H1 (cell line): Measurements from ENCODE around the gene FANCE. TPM values are rescaled to one million over a fixed set of nuclear protein-coding genes. Genes with fewer than 3 reads are reported as not detected.

Source experiments
- CTCF ChIA-PET: fragments of 300-600 bp; sonication (Branson Sonifier 250); formaldehyde crosslinking; loops from one replicate; lab custom pipeline; 2021; ENCODE audit not compliant: partially characterized antibody; lab: Charles Lee
- POLR2A ChIA-PET: fragments of 300-600 bp; sonication (Branson Sonifier 250); formaldehyde crosslinking; loops from one replicate; lab custom pipeline; 2021; ENCODE audit warnings: inconsistent platforms; ENCODE audit not compliant: partially characterized antibody; lab: Charles Lee
- DNase-seq, 2 experiments: peaks; one replicate each; pipeline versions ENCODE4 v3.0.0 to v3.0.0-alpha.2; 2010 to 2022; ENCODE audit warnings: low spot score in 2 of 2, low read depth in 1 of 2, mixed read lengths in 1 of 2
- FAIRE-seq: peaks from 2 replicates; lab custom pipeline; 2011; peaks lifted over from hg19 to GRCh38; lab: Jason Lieb, UNC
- H2AFZ ChIP-seq: 2 replicates; pipeline ENCODE4 v1.8.1; 2012; ENCODE audit warnings: low read length, inconsistent platforms
- H2AK5ac ChIP-seq: 2 replicates; pipeline ENCODE4 v1.6.1; 2013; ENCODE audit warnings: low read depth, low read length
- H2BK120ac ChIP-seq: replicated peaks from 2 replicates; pipeline ENCODE3; 2013; ENCODE audit warnings: low read depth, low read length, inconsistent platforms
- H2BK12ac ChIP-seq: 2 replicates; pipeline ENCODE4 v1.6.1; 2013; ENCODE audit warnings: low read depth, low read length
- H2BK15ac ChIP-seq: 2 replicates; pipeline ENCODE4 v1.6.1; 2013; ENCODE audit warnings: low read length
- H2BK20ac ChIP-seq: 2 replicates; pipeline ENCODE4 v1.6.1; 2013; ENCODE audit warnings: low read length
- H2BK5ac ChIP-seq: 2 replicates; pipeline ENCODE4 v1.6.1; 2013; ENCODE audit warnings: low read depth, low read length
- H3K14ac ChIP-seq: 2 replicates; pipeline ENCODE4 v1.6.1; 2013; ENCODE audit warnings: inconsistent platforms; ENCODE audit not compliant: insufficient read length
- H3K18ac ChIP-seq: 2 replicates; pipeline ENCODE4 v1.6.1; 2013; ENCODE audit warnings: low read length; ENCODE audit errors: extremely low read depth
- H3K23ac ChIP-seq: 2 replicates; pipeline ENCODE4 v1.6.1; 2013; ENCODE audit warnings: inconsistent platforms; ENCODE audit not compliant: insufficient read length
- H3K23me2 ChIP-seq: 2 replicates; pipeline ENCODE4 v1.6.1; 2013; ENCODE audit warnings: low read depth, low read length
- H3K27ac ChIP-seq: 2 replicates; pipeline ENCODE4 v1.6.1; 2011; ENCODE audit warnings: low read depth, low read length, inconsistent platforms
- H3K27me3 ChIP-seq, 4 experiments: replicated peaks in 1 of 4; 1 replicate in 1 of 4; 2 replicates in 3 of 4; pipeline versions ENCODE4 v1.6.1 to v1.8.1; 2011 to 2013; ENCODE audit warnings: low read length in 3 of 4, mild to moderate bottlenecking in 3 of 4, inconsistent platforms in 2 of 4, mixed read lengths in 2 of 4, moderate library complexity in 1 of 4; ENCODE audit not compliant: control insufficient read depth in 3 of 4, insufficient read depth in 3 of 4; ENCODE audit errors: extremely low read depth in 1 of 4
- H3K36me3 ChIP-seq, 4 experiments: 2 replicates each; pipeline versions ENCODE4 v1.6.1 to v1.8.1; 2011 to 2013; ENCODE audit warnings: mild to moderate bottlenecking in 4 of 4, low read length in 3 of 4, moderate library complexity in 2 of 4, control low read depth in 1 of 4, inconsistent platforms in 1 of 4; ENCODE audit not compliant: insufficient read depth in 4 of 4, control insufficient read depth in 2 of 4
- H3K4ac ChIP-seq: replicated peaks from 2 replicates; pipeline ENCODE3; 2013; ENCODE audit warnings: low read length, low read depth, mixed read lengths, inconsistent platforms; ENCODE audit not compliant: insufficient read length
- H3K4me1 ChIP-seq, 4 experiments: replicated peaks in 1 of 4; 1 replicate in 1 of 4; 2 replicates in 3 of 4; pipeline versions ENCODE4 v1.6.1 to v1.8.1; 2011 to 2013; ENCODE audit warnings: low read length in 3 of 4, inconsistent platforms in 2 of 4, mixed read lengths in 1 of 4; ENCODE audit not compliant: insufficient read depth in 4 of 4, control insufficient read depth in 3 of 4
- H3K4me2 ChIP-seq, 2 experiments: 2 replicates each; pipeline versions ENCODE4 v1.6.1 to v1.8.1; 2011 to 2013; ENCODE audit warnings: low read depth in 2 of 2, low read length in 2 of 2, control low read depth in 1 of 2, inconsistent platforms in 1 of 2, mild to moderate bottlenecking in 1 of 2; ENCODE audit not compliant: insufficient read depth in 1 of 2
- H3K4me3 ChIP-seq, 4 experiments: fragments of 200-600, 300-600 bp in 1 of 4; sonication (generic), shearing (Covaris generic), sonication (Bioruptor Twin) in 1 of 4; 2 replicates each; pipeline versions ENCODE4 v1.5.1 to v1.8.1; 2011 to 2016; ENCODE audit warnings: low read length in 4 of 4, low read depth in 3 of 4, control low read depth in 2 of 4, inconsistent platforms in 2 of 4, mild to moderate bottlenecking in 2 of 4, mixed read lengths in 1 of 4, moderate library complexity in 1 of 4; ENCODE audit not compliant: insufficient read depth in 2 of 4; ENCODE audit errors: extremely low read depth in 1 of 4
- H3K56ac ChIP-seq: replicated peaks from 2 replicates; pipeline ENCODE3; 2013; ENCODE audit warnings: low read depth, mild to moderate bottlenecking, mixed read lengths, low read length, inconsistent platforms; ENCODE audit not compliant: insufficient read length
- H3K79me1 ChIP-seq: 2 replicates; pipeline ENCODE4 v1.6.1; 2013; ENCODE audit warnings: low read depth, low read length, control low read depth
- H3K79me2 ChIP-seq, 2 experiments: 2 replicates each; pipeline versions ENCODE4 v1.6.1 to v1.8.1; 2012 to 2013; ENCODE audit warnings: low read length in 2 of 2, mild to moderate bottlenecking in 2 of 2, inconsistent platforms in 1 of 2; ENCODE audit not compliant: insufficient read depth in 2 of 2, control insufficient read depth in 1 of 2
- H3K9ac ChIP-seq, 4 experiments: replicated peaks in 1 of 4; 1 replicate in 1 of 4; 2 replicates in 3 of 4; pipeline versions ENCODE4 v1.6.1 to v1.8.1; 2011 to 2013; ENCODE audit warnings: low read depth in 3 of 4, low read length in 3 of 4, control low read depth in 2 of 4, mild to moderate bottlenecking in 2 of 4, moderate library complexity in 2 of 4, inconsistent platforms in 1 of 4; ENCODE audit errors: extremely low read depth in 1 of 4
- H3K9me3 ChIP-seq, 2 experiments: 2 replicates each; pipeline versions ENCODE4 v1.6.1 to v1.8.1; 2012 to 2013; ENCODE audit warnings: mild to moderate bottlenecking in 2 of 2, moderate library complexity in 2 of 2, control low read depth in 1 of 2, inconsistent platforms in 1 of 2, low read depth in 1 of 2, low read length in 1 of 2, mixed read lengths in 1 of 2; ENCODE audit not compliant: insufficient read depth in 2 of 2
- H4K20me1 ChIP-seq, 2 experiments: replicated peaks in 1 of 2; 2 replicates each; pipeline versions ENCODE3 to v1.8.1; 2011 to 2013; ENCODE audit warnings: inconsistent platforms in 2 of 2, low read length in 2 of 2, mild to moderate bottlenecking in 1 of 2; ENCODE audit not compliant: insufficient read depth in 2 of 2, control insufficient read depth in 1 of 2
- H4K5ac ChIP-seq: 2 replicates; pipeline ENCODE4 v1.6.1; 2013; ENCODE audit warnings: low read length, low read depth, mixed read lengths, inconsistent platforms; ENCODE audit not compliant: insufficient read length
- H4K8ac ChIP-seq: 2 replicates; pipeline ENCODE4 v1.8.0; 2013; ENCODE audit warnings: mild to moderate bottlenecking, moderate library complexity, low read length, inconsistent platforms; ENCODE audit not compliant: insufficient read depth; ENCODE audit errors: extremely low read depth
- H4K91ac ChIP-seq: replicated peaks from 2 replicates; pipeline ENCODE3; 2013; ENCODE audit warnings: low read length, mixed read lengths, inconsistent platforms; ENCODE audit not compliant: insufficient read length
- CHD2 ChIP-seq: IDR thresholded peaks from 2 replicates; pipeline ENCODE4 v1.6.1; 2012; ENCODE audit warnings: low read length, improper control_type of control experiment
- CREB1 ChIP-seq: IDR thresholded peaks from 2 replicates; pipeline ENCODE4 v1.6.1; 2012; ENCODE audit warnings: inconsistent platforms
- E2F6 ChIP-seq: IDR thresholded peaks from 2 replicates; pipeline ENCODE4 v1.6.1; 2012; ENCODE audit warnings: inconsistent platforms
- EGR1 ChIP-seq: IDR thresholded peaks from 2 replicates; pipeline ENCODE4 v1.6.1; 2011; ENCODE audit warnings: low read depth, low read length, borderline replicate concordance
- EZH2 ChIP-seq: fragments of 200-600 bp; sonication (generic); IDR thresholded peaks from 2 replicates; pipeline ENCODE4 v1.7.1; 2012; ENCODE audit warnings: low read depth, mild to moderate bottlenecking, moderate library complexity, low read length, inconsistent platforms; ENCODE audit not compliant: severe bottlenecking
- MAX ChIP-seq: IDR thresholded peaks from 2 replicates; pipeline ENCODE4 v1.6.1; 2012; ENCODE audit warnings: inconsistent platforms
- PHF8 ChIP-seq: fragments of 200-600 bp; sonication (generic); conservative IDR thresholded peaks from 2 replicates; pipeline ENCODE4 v1.7.1; 2012; ENCODE audit warnings: low read depth, mild to moderate bottlenecking, inconsistent platforms, low read length, moderate library complexity
- RXRA ChIP-seq: IDR thresholded peaks from 2 replicates; pipeline ENCODE4 v1.6.1; 2011; ENCODE audit warnings: low read depth, mild to moderate bottlenecking, low read length, moderate library complexity; ENCODE audit not compliant: insufficient read depth
- SIN3A ChIP-seq, 2 experiments: IDR thresholded peaks in 1 of 2; conservative IDR thresholded peaks in 1 of 2; 2 replicates each; pipeline ENCODE4 v1.6.1; 2011 to 2012; ENCODE audit warnings: low read length in 2 of 2, improper control_type of control experiment in 1 of 2, low read depth in 1 of 2, mild to moderate bottlenecking in 1 of 2
- USF2 ChIP-seq: IDR thresholded peaks from 2 replicates; pipeline ENCODE4 v1.6.1; 2011; ENCODE audit warnings: low read length, improper control_type of control experiment
- WGBS, 2 experiments: shearing (Covaris generic) in 1 of 2; methylation state at CpG; one replicate each; pipeline versions ENCODE4 v1.1.6 to v1.1.7; 2013 to 2015; ENCODE audit warnings: low lambda C conversion rate in 2 of 2, mixed read lengths in 2 of 2, inconsistent platforms in 1 of 2, low coverage in 1 of 2, missing lambda C conversion rate in 1 of 2; ENCODE audit not compliant: insufficient replicate concordance in 2 of 2, insufficient coverage in 1 of 2, insufficient read length in 1 of 2; ENCODE audit errors: extremely low coverage in 1 of 2, missing lambda C conversion rate in 1 of 2; 5-methylcytosine and 5-hydroxymethylcytosine counted together
- polyA plus RNA-seq, 7 experiments: library from polyadenylated mRNA; depleted of rRNA in 3 of 7; stranded (reverse) in 5 of 7; unstranded in 2 of 7; fragments of >200 nt in 5 of 7; fragments of 200-250 nt in 2 of 7; gene quantifications; 1 replicate in 5 of 7; 2 replicates in 1 of 7; 4 replicates in 1 of 7; pipeline versions ENCODE4 v1.2.1 to v1.2.3, GENCODE V29; 2011 to 2013; ENCODE audit warnings: missing spikeins in 2 of 7, mixed read lengths in 2 of 7
- total RNA-seq: library from RNA; stranded (reverse); fragmentation: NEBNext Ultra II Directional; extraction: Animal tissue kit (Norgen Biotek cat#: 25700); gene quantifications from 2 replicates; pipeline ENCODE4 v1.2.1, GENCODE V29; 2021
- TF ChIP-seq, protein P1 (sequence below): IDR thresholded peaks from 2 replicates; pipeline ENCODE4 v1.6.1; 2011; ENCODE audit warnings: low read depth, mild to moderate bottlenecking, low read length; ENCODE audit not compliant: insufficient read depth

The FANCE gene
- total and polyA plus RNA-seq, 2 of the 8 experiments (the other 6 are each of a cell fraction or from before 2014, with no cell fraction given), result 16.1 to 17.0 TPM

DNA sequence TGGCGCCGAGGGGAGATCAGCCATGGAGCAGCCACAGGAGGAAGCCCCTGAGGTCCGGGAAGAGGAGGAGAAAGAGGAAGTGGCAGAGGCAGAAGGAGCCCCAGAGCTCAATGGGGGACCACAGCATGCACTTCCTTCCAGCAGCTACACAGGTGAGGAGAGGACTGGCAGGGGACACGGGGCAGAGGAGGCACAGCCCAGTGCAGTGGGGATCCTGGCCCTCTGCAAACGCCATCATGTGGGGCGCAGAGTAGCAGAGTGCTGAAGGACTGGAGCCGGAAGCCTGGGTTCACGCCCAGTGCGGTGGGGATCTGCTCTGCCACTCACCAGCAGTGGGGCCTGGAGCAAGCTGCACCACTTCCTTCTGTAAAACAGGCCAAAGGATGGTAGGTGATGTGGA is 41.1 kb upstream of the FANCE start:
- Histone ChIP-seq H2BK120ac (no peak overlapping the region), H2AFZ (no peak overlapping the region), H4K20me1 (peaks cover 0 to 2% of the 10 kb centered on the region in 2 experiments), H3K4me3 (no peak overlapping the region), H3K36me3 (no peaks in the 10 kb centered on the region), H3K4ac (no peak overlapping the region), H3K4me1 (peaks cover 0 to 3% (median 0%) of the 10 kb centered on the region in 4 experiments; a peak in 2 of 7 replicates), H3K79me2 (no peaks in the 10 kb centered on the region), H3K56ac (no peak overlapping the region), H3K23ac (no peak overlapping the region), H3K18ac (no peak overlapping the region), H2BK12ac (no peak overlapping the region), H3K79me1 (peaks cover 5% of the 10 kb centered on the region), H2BK20ac (no peak overlapping the region), H2AK5ac (no peak overlapping the region), H2BK5ac (no peak overlapping the region), H3K14ac (no peak overlapping the region), H3K9me3 (no peaks in the 10 kb centered on the region), H4K5ac (no peak overlapping the region), H2BK15ac (no peak overlapping the region), H3K27me3 (no peaks in the 10 kb centered on the region), H3K9ac (no peak overlapping the region), H3K4me2 (no peak overlapping the region), H3K23me2 (no peaks in the 10 kb centered on the region), H4K91ac (no peak overlapping the region), H4K8ac (no peak overlapping the region), H3K27ac (no peak overlapping the region)
- 88% methylated on average over 9 of the region's 9 CpGs; no CpG with 5 or more reads in 1 of the 2 experiments for WGBS, 2 experiments
- DNase-seq (no peak), FAIRE-seq (no peak)
- ChIA-PET CTCF (interaction anchor here (0.6 to 2.8 kb wide), 10 partner anchors 9 to 69 kb away, joined by 3 to 8 read pairs (median 4); partner anchors contain the start of gene RPL10A), POLR2A (no interaction called here)
- no peak for TF ChIP-seq MAX
- TF ChIP-seq E2F6, result no peak
- no peak for TF ChIP-seq PHF8
- no peak for TF ChIP-seq CREB1
- no peak for TF ChIP-seq USF2
- no peak for TF ChIP-seq RXRA
- TF ChIP-seq SIN3A (conservative IDR thresholded peaks at IDR 0.05 in 1 of 2, IDR thresholded peaks at IDR 0.05 in 1 of 2; ENCODE audit: low read depth in 1 of 2, low read length in 2 of 2), result no peak
- TF ChIP-seq, protein P1, sequence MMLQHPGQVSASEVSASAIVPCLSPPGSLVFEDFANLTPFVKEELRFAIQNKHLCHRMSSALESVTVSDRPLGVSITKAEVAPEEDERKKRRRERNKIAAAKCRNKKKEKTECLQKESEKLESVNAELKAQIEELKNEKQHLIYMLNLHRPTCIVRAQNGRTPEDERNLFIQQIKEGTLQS, result no peak
- TF ChIP-seq EZH2, result no peak
- TF ChIP-seq CHD2, result no peak
- no peak for TF ChIP-seq EGR1
